ENCODE results near the gene HUS1B. TPM values are rescaled to one million over a fixed set of nuclear protein-coding genes. Genes with fewer than 3 reads are reported as not detected.

The HUS1B gene
- total and polyA plus RNA-seq, 2 experiments from 2014 or later, result 1.3 to 3.9 TPM

GRCh38 chr6:700490-700889, 43.6 kb upstream of the HUS1B start (continued):
- TF ChIP-seq, protein P1, sequence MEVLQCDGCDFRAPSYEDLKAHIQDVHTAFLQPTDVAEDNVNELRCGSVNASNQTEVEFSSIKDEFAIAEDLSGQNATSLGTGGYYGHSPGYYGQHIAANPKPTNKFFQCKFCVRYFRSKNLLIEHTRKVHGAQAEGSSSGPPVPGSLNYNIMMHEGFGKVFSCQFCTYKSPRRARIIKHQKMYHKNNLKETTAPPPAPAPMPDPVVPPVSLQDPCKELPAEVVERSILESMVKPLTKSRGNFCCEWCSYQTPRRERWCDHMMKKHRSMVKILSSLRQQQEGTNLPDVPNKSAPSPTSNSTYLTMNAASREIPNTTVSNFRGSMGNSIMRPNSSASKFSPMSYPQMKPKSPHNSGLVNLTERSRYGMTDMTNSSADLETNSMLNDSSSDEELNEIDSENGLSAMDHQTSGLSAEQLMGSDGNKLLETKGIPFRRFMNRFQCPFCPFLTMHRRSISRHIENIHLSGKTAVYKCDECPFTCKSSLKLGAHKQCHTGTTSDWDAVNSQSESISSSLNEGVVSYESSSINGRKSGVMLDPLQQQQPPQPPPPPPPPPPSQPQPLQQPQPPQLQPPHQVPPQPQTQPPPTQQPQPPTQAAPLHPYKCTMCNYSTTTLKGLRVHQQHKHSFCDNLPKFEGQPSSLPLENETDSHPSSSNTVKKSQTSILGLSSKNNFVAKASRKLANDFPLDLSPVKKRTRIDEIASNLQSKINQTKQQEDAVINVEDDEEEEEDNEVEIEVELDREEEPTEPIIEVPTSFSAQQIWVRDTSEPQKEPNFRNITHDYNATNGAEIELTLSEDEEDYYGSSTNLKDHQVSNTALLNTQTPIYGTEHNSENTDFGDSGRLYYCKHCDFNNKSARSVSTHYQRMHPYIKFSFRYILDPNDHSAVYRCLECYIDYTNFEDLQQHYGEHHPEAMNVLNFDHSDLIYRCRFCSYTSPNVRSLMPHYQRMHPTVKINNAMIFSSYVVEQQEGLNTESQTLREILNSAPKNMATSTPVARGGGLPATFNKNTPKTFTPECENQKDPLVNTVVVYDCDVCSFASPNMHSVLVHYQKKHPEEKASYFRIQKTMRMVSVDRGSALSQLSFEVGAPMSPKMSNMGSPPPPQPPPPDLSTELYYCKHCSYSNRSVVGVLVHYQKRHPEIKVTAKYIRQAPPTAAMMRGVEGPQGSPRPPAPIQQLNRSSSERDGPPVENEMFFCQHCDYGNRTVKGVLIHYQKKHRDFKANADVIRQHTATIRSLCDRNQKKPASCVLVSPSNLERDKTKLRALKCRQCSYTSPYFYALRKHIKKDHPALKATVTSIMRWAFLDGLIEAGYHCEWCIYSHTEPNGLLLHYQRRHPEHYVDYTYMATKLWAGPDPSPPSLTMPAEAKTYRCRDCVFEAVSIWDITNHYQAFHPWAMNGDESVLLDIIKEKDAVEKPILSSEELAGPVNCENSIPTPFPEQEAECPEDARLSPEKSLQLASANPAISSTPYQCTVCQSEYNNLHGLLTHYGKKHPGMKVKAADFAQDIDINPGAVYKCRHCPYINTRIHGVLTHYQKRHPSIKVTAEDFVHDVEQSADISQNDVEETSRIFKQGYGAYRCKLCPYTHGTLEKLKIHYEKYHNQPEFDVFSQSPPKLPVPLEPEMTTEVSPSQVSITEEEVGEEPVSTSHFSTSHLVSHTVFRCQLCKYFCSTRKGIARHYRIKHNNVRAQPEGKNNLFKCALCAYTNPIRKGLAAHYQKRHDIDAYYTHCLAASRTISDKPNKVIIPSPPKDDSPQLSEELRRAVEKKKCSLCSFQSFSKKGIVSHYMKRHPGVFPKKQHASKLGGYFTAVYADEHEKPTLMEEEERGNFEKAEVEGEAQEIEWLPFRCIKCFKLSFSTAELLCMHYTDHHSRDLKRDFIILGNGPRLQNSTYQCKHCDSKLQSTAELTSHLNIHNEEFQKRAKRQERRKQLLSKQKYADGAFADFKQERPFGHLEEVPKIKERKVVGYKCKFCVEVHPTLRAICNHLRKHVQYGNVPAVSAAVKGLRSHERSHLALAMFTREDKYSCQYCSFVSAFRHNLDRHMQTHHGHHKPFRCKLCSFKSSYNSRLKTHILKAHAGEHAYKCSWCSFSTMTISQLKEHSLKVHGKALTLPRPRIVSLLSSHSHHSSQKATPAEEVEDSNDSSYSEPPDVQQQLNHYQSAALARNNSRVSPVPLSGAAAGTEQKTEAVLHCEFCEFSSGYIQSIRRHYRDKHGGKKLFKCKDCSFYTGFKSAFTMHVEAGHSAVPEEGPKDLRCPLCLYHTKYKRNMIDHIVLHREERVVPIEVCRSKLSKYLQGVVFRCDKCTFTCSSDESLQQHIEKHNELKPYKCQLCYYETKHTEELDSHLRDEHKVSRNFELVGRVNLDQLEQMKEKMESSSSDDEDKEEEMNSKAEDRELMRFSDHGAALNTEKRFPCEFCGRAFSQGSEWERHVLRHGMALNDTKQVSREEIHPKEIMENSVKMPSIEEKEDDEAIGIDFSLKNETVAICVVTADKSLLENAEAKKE (CRISPR knock-in tag; IDR thresholded peaks at IDR 0.05), result no peak
- TF ChIP-seq NANOG (IDR thresholded peaks at IDR 0.05; ENCODE audit: borderline replicate concordance), result no peak

DNA sequence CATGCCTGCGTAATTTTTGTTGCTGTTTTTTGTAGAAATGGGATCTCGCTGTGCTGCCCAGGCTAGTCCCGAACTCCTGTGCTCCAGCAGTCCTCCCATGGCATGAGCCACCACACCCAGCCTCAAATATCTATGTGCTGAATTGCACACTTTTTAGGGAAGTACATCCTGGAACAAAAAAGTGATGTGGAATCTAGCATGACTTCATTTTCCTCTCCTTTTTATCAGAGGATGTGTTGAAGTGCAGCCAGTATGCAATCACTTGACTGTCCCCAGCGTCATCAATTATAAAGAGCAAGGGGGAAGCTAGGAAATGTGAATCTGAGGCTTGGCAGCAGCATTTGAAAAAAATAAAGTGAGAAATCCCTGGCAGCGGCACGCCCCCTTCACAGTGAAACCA, 42.4 kb upstream of the HUS1B start:
- DNase-seq (ENCODE audit: low spot score), result no peak
- H4K20me1 ChIP-seq (replicated peaks; ENCODE audit: insufficient read depth), result no peaks in the 10 kb centered on the region
- Mint-ChIP-seq H3K9me3 (no peaks in the 10 kb centered on the region), H3K27me3 (ENCODE audit: insufficient read depth, low read depth, poor library complexity) (peaks cover 16% of the 10 kb centered on the region), H3K4me1 (peaks cover 47% of the 10 kb centered on the region), H3K27ac (peak overlapping the region; percentile 17; the same call in 1 of the 2 replicates), H3K4me3 (no peak overlapping the region), H3K36me3 (ENCODE audit: low read depth) (peaks cover 9% of the 10 kb centered on the region; the same call in 2 of the 3 replicates)
- no peaks in the 10 kb centered on the region for H3K9me2 ChIP-seq (ENCODE audit: insufficient read depth)
- no peak overlapping the region for H2AFZ ChIP-seq
- no peak overlapping the region for H3K4me3 ChIP-seq
- peaks cover 15% of the 10 kb centered on the region for H3F3A ChIP-seq (replicated peaks; ENCODE audit: low read depth)
- no peak overlapping the region for H3K4me2 ChIP-seq
- peaks cover 23% of the 10 kb centered on the region for H3K79me2 ChIP-seq (replicated peaks; ENCODE audit: insufficient read depth)
- 0 out of 2 replicates have a peak overlapping the region, but pooled peaks have one; percentile 4 for H3K27ac ChIP-seq (ENCODE audit: low read depth)
- H3K27me3 ChIP-seq (ENCODE audit: insufficient read depth), result no peaks in the 10 kb centered on the region
- ATAC-seq, result no peak
- H3K4me1 ChIP-seq (ENCODE audit: insufficient read depth), result peaks cover 49% of the 10 kb centered on the region
- no peaks in the 10 kb centered on the region for H3K36me3 ChIP-seq (ENCODE audit: insufficient read depth)
- TF ChIP-seq ZNF114 (CRISPR knock-in tag; IDR thresholded peaks at IDR 0.05) (no peak), POLR2AphosphoS5 (IDR thresholded peaks at IDR 0.05; ENCODE audit: low read depth) (no peak), JUNB (IDR thresholded peaks at IDR 0.05; ENCODE audit: unreplicated experiment) (no peak), STAT1 (IDR thresholded peaks at IDR 0.05; ENCODE audit: unreplicated experiment) (no peak), EZH2phosphoT487 (IDR thresholded peaks at IDR 0.05; ENCODE audit: unreplicated experiment) (no peak), ZNF331 (CRISPR knock-in tag; IDR thresholded peaks at IDR 0.05; ENCODE audit: low read depth) (no peak)
- TF ChIP-seq, protein P1 (CRISPR knock-in tag; IDR thresholded peaks at IDR 0.05), result no peak
